Esophagus muscularis mucosa (tissue), 4 donors: ENCODE results near the gene PRR5. TPM values are rescaled to one million over a fixed set of nuclear protein-coding genes. Genes with fewer than 3 reads are reported as not detected.
"Not testable (repeated sequence)": the region's sequence is repeated elsewhere in the genome, so short reads cannot be mapped to it uniquely, and the experiment has no call there.

Source experiments
- DNase-seq: peaks from one replicate; pipeline ENCODE4 v3.0.0-alpha.2; 2017; ENCODE audit errors: extremely low spot score
- H3K27ac ChIP-seq, 4 donors: fragments of 200-600 bp; sonication (generic); replicated peaks in 1 of 4; 1 replicate in 3 of 4; 2 replicates in 1 of 4; pipeline ENCODE4 v1.5.1; 2016 to 2019; ENCODE audit warnings: mild to moderate bottlenecking in 1 of 4
- H3K27me3 ChIP-seq, 4 donors: fragments of 200-600 bp; sonication (generic); one replicate each; pipeline versions ENCODE4 v1.5.1 to v1.6.0; 2016 to 2019
- H3K36me3 ChIP-seq, 4 donors: fragments of 200-600 bp; sonication (generic); one replicate each; pipeline ENCODE4 v1.5.1; 2016 to 2019
- H3K4me1 ChIP-seq, 4 donors: fragments of 200-600 bp; sonication (generic); one replicate each; pipeline ENCODE4 v1.5.1; 2016 to 2019
- H3K4me3 ChIP-seq, 4 donors: fragments of 200-600 bp; sonication (generic); 1 replicate in 2 of 4; 2 replicates in 2 of 4; pipeline ENCODE4 v1.5.1; 2016 to 2019; ENCODE audit warnings: mild to moderate bottlenecking in 4 of 4, moderate library complexity in 1 of 4
- H3K9me3 ChIP-seq, 4 donors: fragments of 200-600 bp; sonication (generic); 1 replicate in 3 of 4; 2 replicates in 1 of 4; pipeline ENCODE4 v1.5.1; 2016 to 2019
- EP300 ChIP-seq: sonication (generic); formaldehyde crosslinking; IDR thresholded peaks from one replicate; pipeline ENCODE4 v1.6.1; 2017; ENCODE audit warnings: antibody characterized with exemption
- POLR2A ChIP-seq: fragments of 450-650 bp; IDR thresholded peaks from one replicate; pipeline ENCODE4 v1.6.1; 2017; ENCODE audit warnings: antibody characterized with exemption, moderate library complexity, mild to moderate bottlenecking, low read depth
- POLR2AphosphoS5 ChIP-seq, 2 donors: sonication (generic); formaldehyde crosslinking; IDR thresholded peaks; one replicate each; pipeline ENCODE4 v1.6.1; 2017; ENCODE audit warnings: antibody characterized with exemption in 2 of 2
- WGBS: methylation state at CpG from one replicate; pipeline ENCODE4 v1.1.5; 2018; 5-methylcytosine and 5-hydroxymethylcytosine counted together
- intact Hi-C: fragments of 100-400 bp; cut with DNase I; formaldehyde crosslinking; loops from one replicate; pipeline ENCODE4 v1.15.1; 2023
- total RNA-seq, 4 donors: library from RNA; depleted of rRNA; stranded (reverse); fragments of >200 nt; gene quantifications; one replicate each; pipeline versions ENCODE4 v1.1.0 to v1.2.1, GENCODE V29; 2016
- TF ChIP-seq, protein P1 (sequence below), 3 experiments: fragments of 200-600 bp in 2 of 3; fragments of 450-650 bp in 1 of 3; sonication (generic) in 2 of 3; IDR thresholded peaks; one replicate each; pipeline ENCODE4 v1.5.1; 2017 to 2019; ENCODE audit warnings: antibody characterized with exemption in 3 of 3, mild to moderate bottlenecking in 2 of 3, moderate library complexity in 1 of 3

The PRR5 gene
- total RNA-seq, 4 donors from 2014 or later, result 5.6 to 16.6 (median 11.4) TPM

DNA sequence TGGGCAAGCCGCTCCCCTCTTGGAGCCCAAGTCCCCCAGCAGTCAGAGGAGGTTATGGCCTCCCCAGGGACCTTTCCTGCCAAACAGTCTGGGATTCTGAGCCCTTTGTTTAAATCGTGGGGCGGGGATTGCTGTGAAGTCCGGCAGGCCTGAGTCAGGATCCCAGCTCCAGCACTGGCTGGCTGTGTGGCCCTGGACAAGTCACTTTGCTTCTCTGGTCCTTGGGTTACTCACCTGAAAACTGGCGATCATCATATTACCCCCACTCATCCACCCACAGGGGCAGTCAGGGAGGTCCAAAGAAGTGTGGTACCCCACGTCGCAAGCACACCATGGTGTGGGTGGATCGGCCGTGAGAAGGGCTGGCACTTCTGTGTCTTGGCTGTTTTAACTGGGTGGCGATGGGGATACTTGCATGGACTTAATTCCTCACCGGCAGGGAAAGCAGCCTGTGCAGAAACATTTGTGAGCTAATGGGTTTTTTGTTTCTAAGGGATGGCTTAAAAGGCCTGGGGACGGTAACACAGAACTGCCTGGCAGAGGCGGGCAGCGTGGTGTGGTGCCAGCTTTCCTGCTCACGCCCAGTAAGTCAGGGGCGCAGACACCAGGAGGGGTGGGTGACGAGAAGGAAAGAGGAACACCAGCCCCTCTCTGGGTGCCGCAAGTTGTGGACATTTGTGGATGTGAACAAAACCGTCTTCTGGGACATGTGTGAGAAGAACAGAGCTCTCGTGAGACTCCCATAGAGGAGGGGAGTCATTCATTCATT is 31.6 kb upstream of the PRR5 start:
- no peak overlapping the region for H3K27ac ChIP-seq
- no peaks in the 10 kb centered on the region for H3K9me3 ChIP-seq
- H3K4me3 ChIP-seq, result no peak overlapping the region
- DNase-seq, result no peak
- peaks cover 0 to 45% (median 11%) of the 10 kb centered on the region in 4 donors for H3K27me3 ChIP-seq
- no peaks in the 10 kb centered on the region for H3K36me3 ChIP-seq
- TF ChIP-seq EP300 (no peak), POLR2A (no peak), POLR2AphosphoS5 (IDR thresholded peaks at IDR 0.05) (no peak)
- TF ChIP-seq, protein P1, sequence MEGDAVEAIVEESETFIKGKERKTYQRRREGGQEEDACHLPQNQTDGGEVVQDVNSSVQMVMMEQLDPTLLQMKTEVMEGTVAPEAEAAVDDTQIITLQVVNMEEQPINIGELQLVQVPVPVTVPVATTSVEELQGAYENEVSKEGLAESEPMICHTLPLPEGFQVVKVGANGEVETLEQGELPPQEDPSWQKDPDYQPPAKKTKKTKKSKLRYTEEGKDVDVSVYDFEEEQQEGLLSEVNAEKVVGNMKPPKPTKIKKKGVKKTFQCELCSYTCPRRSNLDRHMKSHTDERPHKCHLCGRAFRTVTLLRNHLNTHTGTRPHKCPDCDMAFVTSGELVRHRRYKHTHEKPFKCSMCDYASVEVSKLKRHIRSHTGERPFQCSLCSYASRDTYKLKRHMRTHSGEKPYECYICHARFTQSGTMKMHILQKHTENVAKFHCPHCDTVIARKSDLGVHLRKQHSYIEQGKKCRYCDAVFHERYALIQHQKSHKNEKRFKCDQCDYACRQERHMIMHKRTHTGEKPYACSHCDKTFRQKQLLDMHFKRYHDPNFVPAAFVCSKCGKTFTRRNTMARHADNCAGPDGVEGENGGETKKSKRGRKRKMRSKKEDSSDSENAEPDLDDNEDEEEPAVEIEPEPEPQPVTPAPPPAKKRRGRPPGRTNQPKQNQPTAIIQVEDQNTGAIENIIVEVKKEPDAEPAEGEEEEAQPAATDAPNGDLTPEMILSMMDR (IDR thresholded peaks at IDR 0.05), result no peak
- peaks cover 5 to 28% (median 20%) of the 10 kb centered on the region in 4 donors for H3K4me1 ChIP-seq
- intact Hi-C loops, result no loop called here
- 90% methylated on average over 15 of the region's 20 CpGs for WGBS

DNA sequence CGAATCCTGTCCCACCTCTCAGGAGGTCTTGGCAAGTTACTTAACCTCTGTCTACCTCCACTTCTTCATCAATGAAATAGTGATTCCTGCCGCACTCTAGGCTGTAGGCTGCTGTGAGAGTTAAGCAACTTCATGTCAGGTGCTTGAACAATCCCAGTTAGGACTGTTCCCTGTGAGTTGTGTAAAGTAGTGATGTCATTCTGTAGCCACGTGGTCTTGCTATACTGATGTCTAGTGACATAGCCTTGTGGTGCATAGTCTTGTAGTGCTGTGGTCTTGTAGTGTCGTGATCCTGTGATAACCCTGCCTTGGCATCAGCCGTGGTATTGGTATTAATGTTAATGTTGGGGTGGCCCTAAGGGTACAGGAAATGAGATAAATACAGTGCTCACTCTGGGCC is 30.3 kb upstream of the PRR5 start:
- H3K36me3 ChIP-seq, result no peaks in the 10 kb centered on the region
- H3K4me3 ChIP-seq, result no peak overlapping the region
- no peak for TF ChIP-seq EP300
- TF ChIP-seq, protein P1 (IDR thresholded peaks at IDR 0.05), result no peak
- TF ChIP-seq POLR2AphosphoS5 (IDR thresholded peaks at IDR 0.05), result no peak
- no peak for TF ChIP-seq POLR2A
- H3K9me3 ChIP-seq, result no peaks in the 10 kb centered on the region
- peaks cover 5 to 26% (median 20%) of the 10 kb centered on the region in 4 donors for H3K4me1 ChIP-seq
- DNase-seq, result no peak
- peaks cover 0 to 50% (median 11%) of the 10 kb centered on the region in 4 donors for H3K27me3 ChIP-seq
- WGBS, result 64% methylated on average over 5 of the region's 5 CpGs
- H3K27ac ChIP-seq, result no peak overlapping the region
- intact Hi-C loops, result no loop called here

DNA sequence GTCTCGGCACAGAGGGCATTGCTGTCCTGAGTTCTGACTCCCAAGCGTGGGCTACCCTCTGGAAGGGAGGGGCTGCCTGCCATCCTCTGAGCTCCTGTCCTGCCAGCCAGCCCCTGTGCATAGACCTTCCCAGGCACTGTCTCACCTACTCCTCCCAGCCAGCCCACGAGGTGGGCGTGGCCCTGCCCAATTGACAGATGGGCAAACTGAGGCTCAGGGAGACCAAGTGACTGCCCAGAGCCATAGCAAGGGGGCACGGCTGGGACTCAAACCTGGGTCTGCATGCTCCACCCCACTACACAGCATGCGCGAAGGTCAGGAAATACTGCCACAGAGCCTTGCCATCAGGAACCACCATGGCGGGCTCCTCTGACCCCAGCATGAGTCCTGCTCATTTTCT is 29.4 kb upstream of the PRR5 start:
- Histone ChIP-seq H3K27ac (no peak overlapping the region), H3K4me3 (no peak overlapping the region), H3K4me1 (peaks cover 5 to 21% (median 18%) of the 10 kb centered on the region in 4 donors), H3K27me3 (peaks cover 0 to 53% (median 11%) of the 10 kb centered on the region in 4 donors), H3K36me3 (no peaks in the 10 kb centered on the region), H3K9me3 (no peaks in the 10 kb centered on the region)
- intact Hi-C loops, result no loop called here
- WGBS, result 89% methylated on average over 8 of the region's 8 CpGs
- TF ChIP-seq, protein P1 (IDR thresholded peaks at IDR 0.05), result no peak
- TF ChIP-seq POLR2AphosphoS5 (IDR thresholded peaks at IDR 0.05), result no peak
- no peak for TF ChIP-seq POLR2A
- no peak for TF ChIP-seq EP300
- DNase-seq, result no peak

DNA sequence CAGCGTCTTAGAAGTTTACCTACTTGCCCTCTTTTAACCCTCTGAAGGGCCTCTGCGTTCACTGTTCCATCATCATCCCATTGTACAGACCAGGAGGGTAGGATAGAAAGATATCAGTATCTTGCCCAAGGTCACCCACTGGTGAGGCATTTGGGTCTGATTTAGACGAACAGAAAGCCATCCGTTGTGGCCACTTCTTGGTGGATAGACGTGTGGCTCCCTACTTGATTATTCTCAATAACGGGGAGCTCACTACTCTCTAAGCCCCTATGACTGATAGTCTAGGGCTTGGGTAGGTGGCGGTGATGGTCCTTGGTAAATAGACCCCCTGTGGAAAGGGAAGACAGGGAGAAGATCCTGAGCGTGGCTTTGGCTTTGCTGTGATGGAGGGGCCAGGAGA is 28.6 kb upstream of the PRR5 start:
- no peak for DNase-seq
- Histone ChIP-seq H3K4me1 (peaks cover 5 to 14% (median 11%) of the 10 kb centered on the region in 4 donors), H3K27ac (no peak overlapping the region), H3K27me3 (peaks cover 0 to 48% (median 11%) of the 10 kb centered on the region in 4 donors), H3K36me3 (no peaks in the 10 kb centered on the region), H3K4me3 (no peak overlapping the region), H3K9me3 (no peaks in the 10 kb centered on the region)
- TF ChIP-seq POLR2A, result no peak
- no peak for TF ChIP-seq POLR2AphosphoS5 (IDR thresholded peaks at IDR 0.05)
- intact Hi-C loops, result no loop called here
- 91% methylated on average over 8 of the region's 8 CpGs for WGBS

DNA sequence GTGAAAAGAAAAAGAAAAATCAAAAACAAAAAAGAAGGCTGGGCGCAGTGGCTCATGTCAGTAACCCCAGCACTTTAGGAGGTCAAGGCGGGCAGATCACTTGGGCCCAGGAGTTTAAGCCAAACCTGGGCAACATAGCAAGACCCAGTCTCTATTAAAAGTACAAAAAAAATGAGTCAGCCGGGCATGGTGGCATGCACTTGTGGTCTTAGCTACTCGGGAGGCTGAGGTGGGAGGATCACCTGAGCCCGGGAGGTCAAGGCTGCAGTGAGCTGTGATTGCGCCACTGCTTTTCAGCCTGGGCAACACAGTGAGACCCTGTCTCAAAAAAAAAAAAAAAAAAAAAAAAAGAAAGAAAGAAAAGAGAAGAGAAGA is 26.0 kb upstream of the PRR5 start:
- intact Hi-C loops, H3K27ac ChIP-seq, H3K9me3 ChIP-seq, H3K4me3 ChIP-seq, H3K36me3 ChIP-seq, H3K4me1 ChIP-seq, DNase-seq: not testable (repeated sequence)
- peaks cover 0 to 31% (median 0%) of the 10 kb centered on the region in 4 donors for H3K27me3 ChIP-seq
- 86% methylated on average over 5 of the region's 6 CpGs for whole genome bisulfite sequencing
